ACC112 (cell line): ENCODE results near the gene HRH2.

ENCODE experiments used
- H2AFZ ChIP-seq: fragments of 200-600 bp; sonication (generic); one replicate; pipeline ENCODE4 v1.6.0; 2017; ENCODE audit warnings: antibody characterized with exemption, low read length; ENCODE audit not compliant: unreplicated experiment
- H3K27ac ChIP-seq: fragments of 200-600 bp; sonication (generic); 2 replicates; pipeline ENCODE4 v1.5.1; 2014; ENCODE audit warnings: low read depth, mild to moderate bottlenecking, antibody characterized with exemption, low read length, moderate library complexity
- H3K27me3 ChIP-seq: fragments of 200-600 bp; sonication (generic); 2 replicates; pipeline ENCODE4 v1.6.1; 2014; ENCODE audit warnings: mild to moderate bottlenecking, antibody characterized with exemption, low read length, moderate library complexity, mixed read lengths; ENCODE audit not compliant: insufficient read depth
- H3K36me3 ChIP-seq: fragments of 200-600 bp; sonication (generic); 2 replicates; pipeline ENCODE4 v1.6.1; 2016; ENCODE audit warnings: mild to moderate bottlenecking, antibody characterized with exemption, low read length, moderate library complexity, mixed read lengths; ENCODE audit not compliant: insufficient read depth
- H3K4me1 ChIP-seq: fragments of 200-600 bp; sonication (generic); one replicate; pipeline ENCODE4 v1.6.1; 2016; ENCODE audit warnings: low read length, mixed read lengths; ENCODE audit not compliant: insufficient read depth, unreplicated experiment, control insufficient read depth
- H3K4me3 ChIP-seq: fragments of 200-600 bp; sonication (generic); 2 replicates; pipeline ENCODE4 v1.5.1; 2014; ENCODE audit warnings: mild to moderate bottlenecking, low read depth, low read length
- H3K79me2 ChIP-seq: fragments of 200-600 bp; sonication (generic); one replicate; pipeline ENCODE4 v1.6.0; 2016; ENCODE audit warnings: low read length; ENCODE audit not compliant: control insufficient read depth, unreplicated experiment, insufficient read depth

HRH2 gene

DNA sequence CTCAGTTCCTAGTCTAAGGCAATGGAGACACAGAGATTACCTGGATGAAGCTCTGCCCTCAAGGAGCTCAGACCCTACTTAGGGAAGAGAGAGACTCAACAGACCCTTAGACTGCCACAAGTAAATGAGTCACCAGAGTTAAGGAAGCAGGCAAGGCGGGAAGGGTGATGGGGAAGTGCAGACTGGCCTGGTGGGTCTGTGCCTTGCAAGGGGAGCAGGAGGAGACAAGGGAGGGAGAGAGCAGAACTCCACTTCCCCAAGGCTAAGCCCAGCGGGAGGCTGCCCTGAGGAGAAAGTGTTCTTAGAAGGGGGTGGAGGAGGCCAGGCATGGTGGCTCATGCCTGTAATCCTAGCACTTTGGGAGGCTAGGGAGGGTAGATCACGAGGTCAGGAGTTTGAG is 83.7 kb downstream of the HRH2 start:
- Histone ChIP-seq H3K4me1 (no peaks in the 10 kb centered on the region), H3K27me3 (peaks cover 70% of the 10 kb centered on the region), H3K36me3 (no peaks in the 10 kb centered on the region), H2AFZ (no peak overlapping the region), H3K4me3 (no peak overlapping the region), H3K27ac (no peak overlapping the region), H3K79me2 (no peaks in the 10 kb centered on the region)

DNA sequence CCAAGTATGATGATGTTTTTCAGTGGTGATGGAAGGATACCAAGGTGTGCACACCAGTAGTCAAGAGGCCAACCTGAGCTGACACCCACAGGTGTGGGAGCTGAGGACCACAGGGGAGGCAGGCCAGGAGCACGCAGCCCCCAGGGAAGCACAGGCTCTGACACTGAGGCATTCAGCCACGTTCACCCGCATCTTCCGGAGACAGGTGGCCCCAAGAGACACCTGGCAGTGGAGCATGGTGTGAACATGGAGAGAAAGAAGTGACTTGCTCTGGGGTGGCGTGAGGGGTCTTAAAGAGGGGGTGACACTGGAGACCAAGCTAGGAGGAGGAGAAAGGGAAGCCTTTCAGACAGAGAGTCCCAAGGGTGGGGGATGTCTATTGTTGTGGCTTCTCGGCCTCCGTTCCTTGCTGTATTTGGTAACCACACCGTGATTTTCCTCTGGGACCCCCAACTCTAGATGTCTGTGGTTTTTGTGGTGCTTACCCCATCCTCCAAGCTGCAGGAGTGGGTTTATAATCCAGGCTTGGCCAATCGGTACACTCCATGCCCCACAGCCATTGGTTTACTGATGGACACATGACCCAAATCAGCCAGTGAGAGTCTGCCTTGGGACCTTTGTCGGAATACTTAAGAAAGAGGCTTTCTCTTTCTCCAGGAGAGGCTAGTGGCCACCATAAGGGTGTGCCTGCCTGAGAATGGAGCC is 84.6 kb downstream of the HRH2 start:
- Histone ChIP-seq H3K27ac (no peak overlapping the region), H3K36me3 (no peaks in the 10 kb centered on the region), H3K79me2 (no peaks in the 10 kb centered on the region), H2AFZ (no peak overlapping the region), H3K27me3 (peaks cover 68% of the 10 kb centered on the region), H3K4me1 (no peaks in the 10 kb centered on the region), H3K4me3 (no peak overlapping the region)

DNA sequence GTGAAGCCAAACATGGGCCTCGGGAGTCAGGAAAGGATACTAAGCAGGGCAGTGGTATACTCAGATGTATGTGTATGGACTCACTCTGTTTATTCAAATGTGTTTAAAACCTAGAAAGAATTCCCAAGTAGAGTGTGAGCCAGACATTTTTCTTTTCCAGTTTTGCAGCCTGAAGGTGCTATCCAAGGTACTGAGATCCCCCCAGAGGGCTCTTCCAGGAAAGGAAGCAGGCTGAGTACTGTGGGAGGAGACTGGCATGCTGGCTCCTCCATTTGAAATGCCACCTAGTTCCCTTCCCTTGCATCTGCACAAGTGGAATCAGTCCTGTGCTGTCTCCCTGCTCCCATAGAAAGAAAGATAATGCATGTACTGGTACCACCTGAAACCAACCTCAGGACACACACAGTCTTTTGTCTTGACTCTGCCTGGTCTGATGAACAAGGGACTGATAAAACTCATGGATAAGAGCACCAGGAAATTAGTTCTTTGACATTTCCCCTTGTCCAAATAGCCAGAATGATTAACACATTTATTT is 85.9 kb downstream of the HRH2 start:
- Histone ChIP-seq H3K79me2 (no peaks in the 10 kb centered on the region), H2AFZ (no peak overlapping the region), H3K27me3 (peaks cover 67% of the 10 kb centered on the region), H3K4me1 (no peaks in the 10 kb centered on the region), H3K4me3 (no peak overlapping the region), H3K36me3 (no peaks in the 10 kb centered on the region), H3K27ac (no peak overlapping the region)

DNA sequence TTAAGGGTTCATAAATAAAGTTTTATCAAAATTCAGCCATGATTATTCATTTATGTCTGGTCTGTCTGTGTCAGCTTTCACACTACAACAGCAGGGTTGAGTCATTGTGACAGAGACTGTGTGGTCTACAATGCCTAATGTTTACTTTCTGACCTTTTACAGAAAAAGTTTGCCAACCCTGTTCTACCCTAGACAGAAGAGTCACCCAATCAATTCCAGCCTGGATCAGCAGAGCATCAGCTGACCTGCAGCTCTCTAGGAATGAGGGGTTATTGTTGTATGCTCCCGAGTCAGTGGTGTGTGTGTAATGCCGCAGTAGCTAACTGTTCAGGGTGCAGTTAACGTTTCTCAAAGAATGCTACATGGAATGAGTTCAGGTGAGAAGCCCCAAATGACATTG is 87.3 kb downstream of the HRH2 start:
- Histone ChIP-seq H3K27ac (no peak overlapping the region), H3K4me1 (no peaks in the 10 kb centered on the region), H3K27me3 (peaks cover 67% of the 10 kb centered on the region), H3K4me3 (no peak overlapping the region), H3K79me2 (no peaks in the 10 kb centered on the region), H2AFZ (no peak overlapping the region), H3K36me3 (no peaks in the 10 kb centered on the region)

DNA sequence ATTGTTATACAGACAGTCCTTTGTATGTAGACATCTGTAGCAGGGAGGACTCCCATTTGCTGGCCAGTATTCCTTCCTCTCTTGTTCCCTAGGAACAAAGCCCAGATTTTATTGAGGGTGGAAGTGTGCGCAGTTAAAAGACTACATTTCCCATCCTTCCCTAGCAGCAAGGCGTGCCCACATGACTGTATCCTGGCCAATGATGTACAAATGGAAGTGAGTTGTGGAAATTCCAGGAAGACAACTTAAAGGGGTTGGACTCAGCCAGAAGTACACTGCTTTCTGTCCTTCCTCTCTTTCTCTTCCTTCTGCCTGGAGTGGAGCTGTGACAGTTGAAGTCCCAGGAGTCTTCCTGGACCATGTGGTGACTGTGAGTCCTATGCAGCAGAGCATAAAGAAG is 89.0 kb downstream of the HRH2 start:
- H2AFZ ChIP-seq, result no peak overlapping the region
- H3K27ac ChIP-seq, result no peak overlapping the region
- no peaks in the 10 kb centered on the region for H3K36me3 ChIP-seq
- no peaks in the 10 kb centered on the region for H3K4me1 ChIP-seq
- peaks cover 64% of the 10 kb centered on the region for H3K27me3 ChIP-seq
- no peak overlapping the region for H3K4me3 ChIP-seq
- H3K79me2 ChIP-seq, result no peaks in the 10 kb centered on the region

DNA sequence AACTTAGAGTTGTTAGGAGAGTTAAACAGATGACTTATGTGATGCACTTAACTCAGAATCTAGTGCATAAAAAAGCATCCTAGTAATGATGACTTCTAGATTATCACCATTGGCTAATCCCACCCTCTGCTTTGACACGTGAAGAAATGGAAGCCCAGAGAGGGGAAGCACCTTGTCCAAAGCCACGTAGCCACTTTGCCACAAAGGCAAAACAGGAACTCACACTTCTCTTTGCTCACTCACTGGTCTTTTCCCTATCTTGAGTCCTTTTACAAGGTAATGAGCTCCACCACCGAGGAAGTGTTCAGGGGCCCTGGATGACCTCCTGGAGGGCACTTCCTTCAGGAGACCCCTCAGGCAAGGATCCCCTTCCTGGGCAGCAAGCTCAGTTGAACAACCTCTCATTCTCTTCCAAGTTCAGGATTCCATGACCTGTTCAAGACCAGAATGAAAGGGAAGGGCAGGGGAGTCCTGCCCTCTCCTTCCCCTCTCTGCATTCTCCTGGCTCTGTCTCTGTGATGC is 89.7 kb downstream of the HRH2 start:
- no peak overlapping the region for H3K27ac ChIP-seq
- H3K27me3 ChIP-seq, result peaks cover 66% of the 10 kb centered on the region
- no peak overlapping the region for H3K4me3 ChIP-seq
- H3K79me2 ChIP-seq, result no peaks in the 10 kb centered on the region
- H2AFZ ChIP-seq, result no peak overlapping the region
- H3K4me1 ChIP-seq, result no peaks in the 10 kb centered on the region
- no peaks in the 10 kb centered on the region for H3K36me3 ChIP-seq

DNA sequence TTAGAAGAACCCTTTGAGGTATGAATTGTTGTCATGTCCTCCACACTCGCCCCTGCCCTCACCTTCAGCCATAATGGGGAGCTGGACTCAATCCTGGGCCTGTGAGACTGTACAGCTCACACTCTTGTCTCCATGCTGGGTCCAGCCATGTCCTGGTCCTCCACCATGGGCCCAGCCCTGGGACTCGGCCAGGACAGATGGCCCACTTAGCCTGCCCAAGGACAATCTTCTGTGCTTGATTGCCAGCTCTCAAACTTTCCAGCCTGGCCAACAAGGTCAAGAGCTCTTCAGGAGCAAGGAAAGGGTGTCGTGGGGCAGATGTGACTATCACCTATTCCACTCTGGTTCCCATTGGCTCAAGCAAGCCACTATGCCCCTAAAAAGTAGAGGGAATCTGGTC is 90.8 kb downstream of the HRH2 start:
- Histone ChIP-seq H3K27me3 (peaks cover 67% of the 10 kb centered on the region), H3K36me3 (no peaks in the 10 kb centered on the region), H3K4me1 (no peaks in the 10 kb centered on the region), H3K4me3 (no peak overlapping the region), H3K27ac (no peak overlapping the region), H2AFZ (no peak overlapping the region), H3K79me2 (no peaks in the 10 kb centered on the region)

DNA sequence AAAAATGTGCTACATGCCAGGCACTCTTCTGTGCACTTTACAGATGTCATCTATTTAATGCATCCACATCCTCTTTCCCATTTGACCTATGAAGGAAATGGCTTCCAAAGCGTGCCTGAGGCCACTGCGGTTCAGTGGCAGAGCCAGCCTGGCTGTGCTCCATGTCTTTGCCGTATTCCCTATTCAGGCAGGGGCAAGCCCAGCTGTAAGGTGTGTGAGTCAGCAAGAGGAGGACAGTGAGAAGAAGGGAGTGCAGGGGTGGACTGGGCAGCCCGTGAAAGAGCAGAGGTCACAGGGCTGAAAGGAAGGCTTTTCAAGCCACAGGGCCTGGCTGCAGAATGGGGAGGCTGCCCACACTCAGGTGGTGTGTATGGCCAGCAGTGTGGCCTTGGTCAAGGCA is 91.7 kb downstream of the HRH2 start:
- Histone ChIP-seq H3K27ac (no peak overlapping the region), H3K27me3 (peaks cover 74% of the 10 kb centered on the region), H2AFZ (no peak overlapping the region), H3K79me2 (no peaks in the 10 kb centered on the region), H3K36me3 (no peaks in the 10 kb centered on the region), H3K4me3 (no peak overlapping the region), H3K4me1 (no peaks in the 10 kb centered on the region)

DNA sequence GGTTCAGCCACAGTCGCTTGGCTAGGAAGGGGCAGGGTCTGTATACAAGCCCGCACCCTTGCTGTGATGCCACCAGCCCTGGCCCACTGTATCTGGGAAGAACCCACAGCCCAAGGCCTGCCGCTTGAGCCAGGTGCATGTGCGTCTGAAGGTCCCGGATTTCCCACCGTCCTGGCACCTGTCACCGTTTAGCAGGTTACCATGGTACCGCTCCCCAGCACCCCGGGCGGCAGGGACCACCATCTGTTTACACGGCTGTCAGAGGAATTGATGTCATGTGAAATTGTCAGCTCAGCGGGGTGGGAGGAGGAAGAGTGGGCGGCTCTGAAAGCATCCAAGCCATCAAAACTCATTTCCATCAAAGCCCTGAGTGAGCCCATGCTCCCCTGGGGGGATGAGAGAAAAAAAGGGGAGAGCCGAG is 92.7 kb downstream of the HRH2 start:
- no peak overlapping the region for H3K27ac ChIP-seq
- no peak overlapping the region for H3K4me3 ChIP-seq
- peaks cover 79% of the 10 kb centered on the region for H3K27me3 ChIP-seq
- H3K36me3 ChIP-seq, result no peaks in the 10 kb centered on the region
- no peak overlapping the region for H2AFZ ChIP-seq
- no peaks in the 10 kb centered on the region for H3K79me2 ChIP-seq
- no peaks in the 10 kb centered on the region for H3K4me1 ChIP-seq

DNA sequence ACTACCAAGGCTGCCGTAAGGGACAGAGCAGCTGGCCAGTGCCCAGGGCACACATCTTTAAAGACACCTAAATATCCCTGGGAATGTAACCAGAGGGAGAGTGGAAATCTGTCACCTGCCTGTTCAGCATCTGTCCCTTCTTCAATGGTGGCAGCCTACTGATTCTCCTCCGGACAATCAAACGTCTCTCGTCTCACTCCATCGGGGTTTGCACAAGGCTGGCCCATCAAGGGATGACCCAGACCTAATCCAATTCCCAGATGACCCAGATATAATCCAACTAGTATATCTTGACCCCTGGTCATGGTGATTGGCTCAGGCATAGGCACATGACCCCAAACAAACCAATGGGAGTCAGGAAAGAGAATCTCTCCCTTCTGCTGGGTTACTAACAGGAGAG is 93.5 kb downstream of the HRH2 start:
- Histone ChIP-seq H3K4me3 (no peak overlapping the region), H2AFZ (no peak overlapping the region), H3K27ac (no peak overlapping the region), H3K4me1 (no peaks in the 10 kb centered on the region), H3K36me3 (no peaks in the 10 kb centered on the region), H3K79me2 (no peaks in the 10 kb centered on the region), H3K27me3 (peaks cover 77% of the 10 kb centered on the region)

DNA sequence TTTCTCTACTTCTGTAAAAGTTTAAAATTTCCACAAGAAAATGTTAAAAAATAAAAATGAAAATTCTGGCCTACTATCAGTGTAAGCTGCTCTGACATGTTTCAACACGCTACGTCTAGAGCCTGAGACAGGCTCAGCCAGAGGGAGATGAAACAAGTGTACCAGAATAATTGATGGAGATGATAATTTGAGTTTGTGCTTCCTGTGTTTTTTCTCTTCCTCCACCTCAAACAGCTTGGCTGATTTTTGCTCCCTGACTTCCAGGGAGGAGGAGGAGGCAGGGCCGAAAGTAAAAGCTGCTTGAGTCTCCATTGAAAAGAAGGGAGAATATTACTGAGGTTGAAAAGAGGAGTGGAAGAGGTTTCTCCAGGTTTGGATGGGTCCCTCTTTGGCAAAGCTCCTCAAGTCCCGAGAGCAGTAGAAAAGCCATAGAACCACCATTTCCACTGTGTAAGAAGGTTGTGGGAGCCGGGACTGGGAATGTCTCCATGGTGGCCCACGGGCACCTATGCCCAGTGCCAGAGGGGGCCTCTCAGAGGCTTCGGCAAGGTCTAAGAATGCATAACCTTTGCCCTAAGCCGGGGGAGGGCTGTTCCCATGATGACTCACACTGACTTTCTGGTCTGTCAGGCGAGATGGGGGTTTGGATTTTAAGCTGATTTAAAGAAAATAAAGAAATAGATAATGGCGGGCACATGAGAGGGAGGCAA is 95.1 kb downstream of the HRH2 start:
- no peaks in the 10 kb centered on the region for H3K4me1 ChIP-seq
- H3K36me3 ChIP-seq, result no peaks in the 10 kb centered on the region
- H3K27me3 ChIP-seq, result peaks cover 75% of the 10 kb centered on the region
- H3K27ac ChIP-seq, result no peak overlapping the region
- H2AFZ ChIP-seq, result no peak overlapping the region
- no peak overlapping the region for H3K4me3 ChIP-seq
- no peaks in the 10 kb centered on the region for H3K79me2 ChIP-seq
